ENCODE data around the gene FLRT1. TPM values are rescaled to one million over a fixed set of nuclear protein-coding genes. Genes with fewer than 3 reads are reported as not detected.

FLRT1 gene
- total RNA-seq, 1 donor from 2014 or later: 0.54 TPM

DNA sequence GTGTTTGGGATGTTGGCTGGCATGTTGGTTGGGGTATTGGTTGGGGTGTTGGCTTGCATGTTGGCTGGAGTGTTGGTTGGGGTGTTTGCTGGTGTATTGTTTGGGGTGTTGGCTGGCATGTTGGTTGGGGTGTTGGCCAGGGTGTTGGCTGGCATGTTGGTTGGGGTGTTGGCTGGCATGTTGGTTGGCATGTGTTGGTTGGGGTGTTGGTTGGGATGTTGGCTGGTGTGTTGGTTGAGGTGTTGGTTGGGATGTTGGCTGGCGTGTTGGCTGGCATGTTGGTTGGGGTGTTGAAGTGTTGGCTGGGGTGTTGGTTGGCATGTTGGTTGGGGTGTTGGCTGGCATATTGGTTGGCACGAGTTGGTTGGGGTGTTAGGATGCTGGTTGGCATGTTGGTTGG lies 24.9 kb upstream of the FLRT1 start:
- no peak for DNase-seq (ENCODE audit: extremely low spot score, unreplicated experiment)
- H3K36me3 Mint-ChIP-seq (ENCODE audit: unreplicated experiment): no peaks in the 10 kb centered on the region
- no peaks in the 10 kb centered on the region for H3K27me3 Mint-ChIP-seq (ENCODE audit: unreplicated experiment)
- peaks cover 15% of the 10 kb centered on the region for H3K4me1 Mint-ChIP-seq (ENCODE audit: unreplicated experiment)
- no peak overlapping the region for H3K27ac Mint-ChIP-seq (ENCODE audit: unreplicated experiment)
- H3K4me3 Mint-ChIP-seq (ENCODE audit: unreplicated experiment): no peak overlapping the region
- H3K9me3 Mint-ChIP-seq (ENCODE audit: unreplicated experiment): no peaks in the 10 kb centered on the region
- TF ChIP-seq, protein P1, sequence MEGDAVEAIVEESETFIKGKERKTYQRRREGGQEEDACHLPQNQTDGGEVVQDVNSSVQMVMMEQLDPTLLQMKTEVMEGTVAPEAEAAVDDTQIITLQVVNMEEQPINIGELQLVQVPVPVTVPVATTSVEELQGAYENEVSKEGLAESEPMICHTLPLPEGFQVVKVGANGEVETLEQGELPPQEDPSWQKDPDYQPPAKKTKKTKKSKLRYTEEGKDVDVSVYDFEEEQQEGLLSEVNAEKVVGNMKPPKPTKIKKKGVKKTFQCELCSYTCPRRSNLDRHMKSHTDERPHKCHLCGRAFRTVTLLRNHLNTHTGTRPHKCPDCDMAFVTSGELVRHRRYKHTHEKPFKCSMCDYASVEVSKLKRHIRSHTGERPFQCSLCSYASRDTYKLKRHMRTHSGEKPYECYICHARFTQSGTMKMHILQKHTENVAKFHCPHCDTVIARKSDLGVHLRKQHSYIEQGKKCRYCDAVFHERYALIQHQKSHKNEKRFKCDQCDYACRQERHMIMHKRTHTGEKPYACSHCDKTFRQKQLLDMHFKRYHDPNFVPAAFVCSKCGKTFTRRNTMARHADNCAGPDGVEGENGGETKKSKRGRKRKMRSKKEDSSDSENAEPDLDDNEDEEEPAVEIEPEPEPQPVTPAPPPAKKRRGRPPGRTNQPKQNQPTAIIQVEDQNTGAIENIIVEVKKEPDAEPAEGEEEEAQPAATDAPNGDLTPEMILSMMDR (IDR thresholded peaks at IDR 0.05): no peak

DNA sequence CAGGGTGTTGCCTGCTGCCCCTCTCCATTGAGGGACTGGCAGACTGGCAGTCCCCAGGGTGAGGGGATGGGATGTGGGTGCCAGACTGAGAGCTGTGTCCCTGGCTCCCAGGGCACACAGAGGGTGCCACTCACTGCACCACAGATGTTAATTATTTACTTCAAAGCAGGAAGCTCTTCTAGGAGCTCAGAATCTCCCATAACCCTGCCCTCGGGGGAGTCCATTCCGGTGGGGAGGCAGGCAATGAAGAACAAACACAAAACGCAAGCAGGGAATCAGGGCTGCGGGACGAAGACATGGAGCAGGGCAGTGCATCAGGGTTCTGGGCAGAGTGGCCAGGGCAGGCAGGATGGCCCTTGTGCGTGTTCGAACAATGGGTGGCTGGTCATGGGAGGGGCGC lies 24.4 kb upstream of the FLRT1 start:
- no peak for DNase-seq (ENCODE audit: extremely low spot score, unreplicated experiment)
- H3K4me1 Mint-ChIP-seq (ENCODE audit: unreplicated experiment): peaks cover 14% of the 10 kb centered on the region

DNA sequence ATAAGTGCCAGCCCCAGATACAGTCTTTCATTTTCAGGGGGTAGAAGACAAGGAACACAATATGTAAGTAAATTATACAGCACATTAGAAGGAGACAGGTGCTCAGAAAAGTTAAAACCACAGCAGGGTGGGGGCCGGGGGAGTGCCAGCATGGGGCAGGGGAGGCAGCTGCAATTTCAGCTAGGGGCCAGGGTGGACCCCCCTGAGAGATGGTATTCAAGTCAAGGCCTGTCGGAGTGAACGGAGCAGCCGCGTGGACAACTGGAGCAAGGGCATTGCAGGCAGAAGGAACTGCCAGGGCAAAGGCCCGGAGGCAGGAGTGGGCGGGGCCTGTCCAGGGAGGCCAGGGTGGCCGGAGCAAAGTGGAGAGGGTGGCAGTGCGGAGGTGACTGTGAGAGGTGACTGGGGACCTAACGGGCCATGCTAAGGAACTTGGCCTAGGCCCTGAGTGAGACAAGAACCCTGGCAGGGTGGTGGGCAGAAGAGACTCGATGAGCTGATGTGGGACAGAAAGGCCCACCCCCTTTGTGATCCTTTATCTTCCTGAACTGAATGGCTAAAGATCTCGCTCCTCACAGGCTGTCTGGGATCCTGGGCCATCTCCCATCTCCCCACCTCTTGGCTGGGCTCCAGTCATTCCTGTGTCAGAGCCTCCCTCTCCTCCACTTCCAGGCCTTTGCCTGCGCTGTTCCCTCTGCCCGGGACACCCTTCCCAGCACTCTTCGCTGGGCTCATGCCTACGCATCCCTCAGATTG lies 22.4 kb upstream of the FLRT1 start:
- H3K36me3 Mint-ChIP-seq (ENCODE audit: unreplicated experiment): no peaks in the 10 kb centered on the region

More for the DNA sequence above, 24.4 kb upstream of the FLRT1 start:
- TF ChIP-seq, protein P1 (IDR thresholded peaks at IDR 0.05): no peak
- Mint-ChIP-seq H3K36me3 (ENCODE audit: unreplicated experiment) (no peaks in the 10 kb centered on the region), H3K27ac (ENCODE audit: unreplicated experiment) (no peak overlapping the region), H3K9me3 (ENCODE audit: unreplicated experiment) (no peaks in the 10 kb centered on the region), H3K27me3 (ENCODE audit: unreplicated experiment) (no peaks in the 10 kb centered on the region), H3K4me3 (ENCODE audit: unreplicated experiment) (no peak overlapping the region)

DNA sequence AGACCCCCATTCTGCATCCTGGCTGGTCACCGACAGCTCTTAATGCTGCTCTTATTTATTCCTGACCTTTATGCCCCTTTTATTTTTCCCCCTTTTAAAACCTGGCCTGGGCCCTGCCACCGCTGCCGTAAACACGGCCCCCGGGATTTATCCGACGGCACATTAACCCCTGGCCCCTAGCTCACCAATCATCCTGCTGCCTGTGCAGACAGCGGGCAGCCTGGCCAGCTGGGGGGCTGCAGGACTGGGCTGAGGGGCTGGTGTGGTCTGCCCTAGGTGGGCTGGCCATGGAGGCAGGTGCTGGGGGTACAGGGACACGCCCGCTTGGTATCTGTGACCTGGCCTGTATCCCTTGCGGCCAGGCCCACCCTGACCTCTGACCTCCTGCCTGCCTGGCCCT lies 21.4 kb upstream of the FLRT1 start:
- H3K36me3 Mint-ChIP-seq (ENCODE audit: unreplicated experiment): no peaks in the 10 kb centered on the region
- H3K27ac Mint-ChIP-seq (ENCODE audit: unreplicated experiment): no peak overlapping the region
- no peaks in the 10 kb centered on the region for H3K9me3 Mint-ChIP-seq (ENCODE audit: unreplicated experiment)
- no peaks in the 10 kb centered on the region for H3K27me3 Mint-ChIP-seq (ENCODE audit: unreplicated experiment)
- no peaks in the 10 kb centered on the region for H3K4me1 Mint-ChIP-seq (ENCODE audit: unreplicated experiment)
- DNase-seq (ENCODE audit: extremely low spot score, unreplicated experiment): no peak
- TF ChIP-seq, protein P1 (IDR thresholded peaks at IDR 0.05): no peak
- no peak overlapping the region for H3K4me3 Mint-ChIP-seq (ENCODE audit: unreplicated experiment)

More for the DNA sequence above, 22.4 kb upstream of the FLRT1 start:
- TF ChIP-seq, protein P1 (IDR thresholded peaks at IDR 0.05): no peak
- H3K27ac Mint-ChIP-seq (ENCODE audit: unreplicated experiment): no peak overlapping the region
- H3K9me3 Mint-ChIP-seq (ENCODE audit: unreplicated experiment): no peaks in the 10 kb centered on the region
- H3K4me3 Mint-ChIP-seq (ENCODE audit: unreplicated experiment): no peak overlapping the region
- H3K4me1 Mint-ChIP-seq (ENCODE audit: unreplicated experiment): no peaks in the 10 kb centered on the region
- DNase-seq (ENCODE audit: extremely low spot score, unreplicated experiment): no peak
- no peaks in the 10 kb centered on the region for H3K27me3 Mint-ChIP-seq (ENCODE audit: unreplicated experiment)

DNA sequence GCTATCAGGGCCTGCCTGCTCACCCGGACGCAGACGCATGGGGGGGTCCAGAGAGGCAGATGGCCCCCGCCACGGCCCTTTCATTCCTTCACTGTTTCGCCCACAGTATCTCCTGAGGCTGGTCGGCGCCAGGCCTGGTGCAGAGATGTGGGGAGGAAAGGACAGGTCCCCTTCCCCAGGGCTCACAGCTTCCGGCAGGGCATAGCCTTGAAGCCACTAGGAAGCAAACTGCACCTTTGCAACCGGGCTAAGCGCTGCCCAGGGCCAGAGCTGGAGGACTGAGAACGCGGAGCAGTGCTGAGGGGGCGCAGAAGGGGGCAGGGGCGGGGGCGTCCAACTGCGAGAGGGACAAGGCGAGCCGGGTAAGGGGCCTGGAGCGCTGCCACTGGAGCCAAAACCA lies 20.2 kb upstream of the FLRT1 start:
- H3K4me1 Mint-ChIP-seq (ENCODE audit: unreplicated experiment): peaks cover 3% of the 10 kb centered on the region
- no peak overlapping the region for H3K27ac Mint-ChIP-seq (ENCODE audit: unreplicated experiment)
- H3K27me3 Mint-ChIP-seq (ENCODE audit: unreplicated experiment): no peaks in the 10 kb centered on the region
- no peaks in the 10 kb centered on the region for H3K36me3 Mint-ChIP-seq (ENCODE audit: unreplicated experiment)
- no peak overlapping the region for H3K4me3 Mint-ChIP-seq (ENCODE audit: unreplicated experiment)
- H3K9me3 Mint-ChIP-seq (ENCODE audit: unreplicated experiment): no peaks in the 10 kb centered on the region
- DNase-seq (ENCODE audit: extremely low spot score, unreplicated experiment): no peak
- TF ChIP-seq, protein P1 (IDR thresholded peaks at IDR 0.05): no peak

All from osteocyte (in vitro differentiated cells).